GM18867 (cell line): Measurements from ENCODE around the gene TMEM120B.
"Not testable (repeated sequence)": the region's sequence is repeated elsewhere in the genome, so short reads cannot be mapped to it uniquely, and the experiment has no call there.

ENCODE experiments used
- ATAC-seq: cut with Tn5 transposase; IDR thresholded peaks from one replicate; pipeline ENCODE4 v1.9.1; 2021; ENCODE audit warnings: mild to moderate bottlenecking, moderate library complexity; ENCODE audit not compliant: unreplicated experiment

Gene TMEM120B

GRCh38 chr12:121708313-121709063, 4.1 kb upstream of the TMEM120B start:
- no peak for ATAC-seq

DNA sequence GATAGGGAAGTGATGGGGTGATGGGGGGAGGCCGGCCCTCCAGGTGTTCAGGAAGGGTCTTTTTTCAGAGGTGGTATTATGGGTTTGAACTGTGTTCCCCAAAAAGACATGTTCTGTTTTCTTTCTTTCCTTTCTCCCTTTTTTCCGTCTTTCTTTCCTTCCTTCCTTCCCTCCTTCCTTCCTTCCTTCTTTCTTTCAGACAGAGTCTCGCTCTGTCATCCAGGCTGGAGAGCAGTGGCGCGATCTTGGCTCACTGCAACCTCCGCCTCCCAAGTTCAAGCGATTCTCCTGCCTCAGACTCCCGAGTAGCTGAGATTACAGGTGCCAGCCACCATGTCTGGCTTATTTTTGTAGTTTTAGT, 3.5 kb upstream of the TMEM120B start:
- not testable (repeated sequence) for ATAC-seq

GRCh38 chr12:121709478-121709961, 3.0 kb upstream of the TMEM120B start:
- no peak for ATAC-seq

DNA sequence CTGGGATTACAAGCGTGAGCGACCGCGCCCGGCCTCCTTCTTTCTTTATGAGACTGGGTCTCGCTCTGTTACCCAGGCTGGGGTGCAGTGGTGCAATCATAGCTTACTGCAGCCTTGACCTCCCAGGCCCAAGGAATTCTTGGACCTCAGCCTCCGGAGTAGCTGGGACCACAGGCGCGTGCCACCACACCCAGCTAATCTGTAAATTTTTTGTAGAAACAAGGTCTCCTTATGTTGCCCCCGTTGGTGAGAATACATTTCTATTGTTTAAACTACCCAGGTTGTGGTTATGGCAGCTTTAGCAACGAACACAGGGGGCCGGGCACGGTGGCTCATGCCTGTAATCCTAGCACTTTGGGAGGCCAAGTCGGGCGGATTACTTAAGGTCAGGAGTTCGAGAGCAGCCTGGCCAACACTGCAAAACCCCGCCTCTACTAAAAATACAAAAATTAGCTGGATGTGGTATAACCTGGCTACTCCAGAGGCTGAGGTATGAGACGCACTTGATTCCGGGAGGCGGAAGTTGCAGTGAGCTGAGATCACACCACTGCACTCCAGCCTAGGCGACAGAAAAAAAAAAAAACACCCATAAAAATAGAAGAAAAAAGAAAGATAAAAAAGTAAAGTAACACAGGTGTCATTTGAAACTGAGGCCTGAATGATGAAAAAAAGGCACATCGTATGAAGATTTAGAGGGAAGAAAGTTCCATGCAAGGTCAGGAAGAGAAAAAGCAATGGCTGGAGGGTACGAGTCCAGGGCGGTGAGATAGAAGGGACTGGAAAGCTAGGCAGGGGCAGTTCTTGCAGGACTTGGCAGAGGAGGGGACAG, 977 bp upstream of the TMEM120B start:
- ATAC-seq: no peak

- ATAC-seq: peak; percentile 25
These were observed 427 bp upstream of the TMEM120B start for GRCh38 chr12:121712190-121712460.

DNA sequence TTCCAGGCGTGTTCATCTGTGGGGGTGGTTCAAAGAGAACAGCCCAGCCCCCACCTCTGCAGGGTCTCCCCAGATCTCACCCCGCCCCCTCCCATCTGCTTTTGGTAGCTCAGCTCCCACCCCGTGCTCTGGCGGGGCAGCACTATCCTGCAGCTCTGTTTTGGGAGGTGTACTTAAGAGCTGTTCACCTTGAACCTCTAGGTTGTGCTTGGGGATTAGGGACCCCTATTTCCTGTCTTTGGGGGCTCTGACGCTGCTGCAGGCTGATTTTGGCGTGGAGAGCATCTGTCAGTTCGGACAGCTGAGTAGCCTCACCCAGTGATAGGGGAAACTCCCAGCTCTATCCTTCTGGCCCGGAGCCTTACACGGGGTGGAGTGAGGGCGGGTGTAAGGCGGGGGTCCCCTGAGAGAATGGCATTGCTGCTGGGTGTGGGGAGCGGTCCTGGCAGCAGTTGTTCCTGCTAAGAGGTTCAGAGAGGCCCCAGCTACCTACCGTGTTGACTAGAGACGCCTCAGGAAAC, 765 bp downstream of the TMEM120B start:
- no peak for ATAC-seq

- ATAC-seq: no peak
These were observed 1.2 kb downstream of the TMEM120B start for GRCh38 chr12:121713793-121714192.

DNA sequence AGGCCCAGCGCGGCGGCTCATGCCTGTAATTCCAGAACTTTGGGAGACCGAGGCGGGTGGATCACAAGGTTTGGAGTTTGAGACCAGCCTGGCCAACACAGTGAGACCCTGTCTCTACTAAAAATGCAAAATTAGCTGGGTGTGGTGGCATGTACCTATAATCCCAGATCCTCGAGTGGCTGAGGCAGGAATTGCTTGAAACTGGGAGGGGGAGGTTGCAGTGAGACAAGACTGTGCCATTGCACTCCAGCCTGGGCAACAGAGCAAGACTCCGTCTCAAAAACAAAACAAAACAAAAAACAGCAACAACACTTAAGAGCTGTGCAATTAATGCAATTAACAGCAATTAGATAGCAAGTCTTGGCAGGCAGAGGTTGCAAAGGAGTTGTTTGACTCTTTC, 2.5 kb downstream of the TMEM120B start:
- not testable (repeated sequence) for ATAC-seq

- ATAC-seq: no peak
These were observed 3.4 kb downstream of the TMEM120B start for GRCh38 chr12:121715862-121716435.

GRCh38 chr12:121717041-121717699, 4.6 kb downstream of the TMEM120B start:
- no peak for ATAC-seq

DNA sequence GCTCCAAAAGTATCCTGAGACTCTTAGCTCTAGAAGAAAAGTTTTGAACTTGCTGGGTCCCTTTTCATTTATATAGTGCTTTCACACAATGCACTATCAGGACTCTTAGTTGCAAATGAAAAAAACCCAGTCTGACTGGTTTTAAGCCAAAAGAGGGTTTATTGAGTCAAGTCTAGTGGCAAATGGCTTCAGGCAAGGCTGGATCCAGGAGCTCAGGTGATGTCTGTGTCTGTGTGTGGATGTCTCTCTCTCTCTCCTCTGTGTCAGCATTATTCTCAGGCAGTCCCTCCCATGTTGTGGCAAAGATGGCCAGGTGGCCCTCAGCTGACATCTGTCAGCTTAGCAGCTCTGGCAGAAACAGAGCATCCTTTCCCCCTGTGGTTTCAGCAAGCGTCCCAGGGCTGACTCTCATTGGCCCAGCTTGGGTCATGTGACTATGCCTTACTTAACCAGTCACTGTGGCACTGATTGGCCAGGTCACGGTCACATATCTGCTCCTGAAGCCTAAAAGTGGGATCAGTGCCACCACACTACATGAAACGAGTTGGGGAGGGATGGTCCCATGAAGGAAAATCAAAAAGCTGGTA, 6.2 kb downstream of the TMEM120B start:
- ATAC-seq: no peak

DNA sequence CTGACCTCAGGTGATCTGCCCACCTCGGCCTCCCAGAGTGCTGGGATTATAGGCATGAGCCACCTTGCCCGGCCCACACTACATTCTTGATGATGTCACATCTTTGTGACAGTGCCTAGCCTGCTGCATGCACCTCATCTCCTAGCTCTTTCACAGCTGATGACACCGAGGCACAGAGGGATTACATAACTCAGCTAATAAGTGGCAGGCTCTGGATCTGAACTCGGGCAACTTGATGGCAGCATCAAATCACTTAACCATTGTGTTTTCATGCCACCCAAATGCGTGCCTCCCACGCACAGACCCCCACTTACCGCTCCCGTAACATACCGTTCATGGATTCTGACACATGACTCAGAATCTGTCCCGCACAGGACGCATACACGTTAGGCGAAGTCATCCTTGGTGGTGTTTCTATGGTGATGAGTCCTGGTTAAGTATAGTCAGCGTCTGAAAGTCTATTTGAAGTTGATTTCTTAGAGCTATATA, 7.4 kb downstream of the TMEM120B start:
- no peak for ATAC-seq

DNA sequence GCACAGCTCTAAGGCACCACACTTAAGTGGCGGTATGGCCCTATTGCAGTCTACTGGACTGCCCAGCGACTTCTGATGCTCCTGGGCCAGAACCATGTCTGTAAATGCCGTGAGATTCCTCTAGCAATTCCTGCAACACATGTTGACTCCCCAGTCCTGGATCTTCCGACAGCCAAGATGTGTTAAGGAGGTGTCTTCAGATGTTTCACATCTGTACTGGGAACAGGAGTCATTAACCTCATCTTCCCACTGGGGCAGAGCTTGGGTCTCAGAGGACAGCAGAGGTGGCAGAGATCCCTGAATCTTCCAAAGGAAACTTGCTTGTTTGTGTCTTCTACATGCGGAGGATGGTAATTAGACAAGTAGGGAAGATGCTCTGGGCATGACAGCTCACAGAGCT, 8.2 kb downstream of the TMEM120B start:
- no peak for ATAC-seq

GRCh38 chr12:121722511-121722910, 10.0 kb downstream of the TMEM120B start:
- no peak for ATAC-seq

DNA sequence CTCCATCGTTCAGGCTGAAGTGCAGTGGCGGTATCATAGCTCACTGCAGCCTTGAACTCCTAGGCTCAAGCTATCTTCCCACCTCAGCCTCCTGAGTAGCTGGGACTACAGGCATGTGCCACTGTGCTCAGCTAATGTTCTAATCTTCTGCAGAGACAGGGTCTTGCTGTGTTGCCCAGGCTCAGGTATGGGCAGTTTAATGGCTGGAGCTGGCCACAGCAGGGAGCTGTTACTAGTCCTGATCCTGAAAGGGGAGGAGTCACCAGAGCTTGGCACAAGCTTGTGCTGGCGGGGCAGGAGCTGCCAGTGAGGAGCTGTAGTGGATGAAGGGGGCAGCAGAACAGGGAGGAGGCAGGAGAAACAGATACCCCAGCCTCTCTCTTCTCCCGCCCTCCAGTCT, 10.6 kb downstream of the TMEM120B start:
- ATAC-seq: no peak

DNA sequence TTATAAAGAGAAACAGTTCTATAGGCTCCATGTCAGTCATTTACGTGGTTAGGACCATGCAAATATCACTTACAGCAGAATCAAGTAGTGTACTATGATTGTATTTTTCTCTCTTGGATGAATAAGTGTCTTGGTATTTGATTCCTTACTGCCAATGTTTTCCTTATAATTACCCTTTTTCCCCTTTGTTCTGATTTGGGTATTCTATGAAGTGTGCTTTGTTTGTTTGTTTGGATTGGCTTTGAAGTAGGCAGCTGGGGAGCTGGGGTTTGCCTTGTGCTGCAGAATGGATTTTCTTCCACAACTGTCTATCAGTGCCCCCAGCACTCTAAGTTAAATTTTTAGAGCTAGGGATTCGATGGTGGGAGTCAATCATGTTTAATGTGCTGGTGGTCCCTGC, 12.4 kb downstream of the TMEM120B start:
- ATAC-seq: no peak

- ATAC-seq: no peak
These were observed 12.9 kb downstream of the TMEM120B start for GRCh38 chr12:121725423-121725822.

DNA sequence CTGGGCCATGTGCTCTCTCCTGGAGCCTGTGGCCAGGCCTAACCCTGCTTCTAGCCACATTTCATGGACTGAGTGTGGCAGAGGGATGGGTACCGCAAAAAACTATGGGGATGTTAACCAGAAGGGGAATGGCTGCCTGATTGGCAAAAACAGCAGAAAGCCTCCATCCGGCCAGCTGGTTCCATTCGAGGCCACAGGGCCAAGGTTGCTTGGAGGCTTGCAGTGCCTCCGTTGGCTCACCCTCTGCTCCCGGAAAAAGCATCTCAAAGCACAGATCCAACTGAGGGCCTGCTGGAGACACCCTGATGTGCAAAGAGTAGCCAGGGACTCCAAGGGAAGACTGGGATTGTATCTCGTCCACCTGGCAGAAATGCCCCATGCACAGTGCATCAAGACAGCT, 16.5 kb downstream of the TMEM120B start:
- no peak for ATAC-seq

DNA sequence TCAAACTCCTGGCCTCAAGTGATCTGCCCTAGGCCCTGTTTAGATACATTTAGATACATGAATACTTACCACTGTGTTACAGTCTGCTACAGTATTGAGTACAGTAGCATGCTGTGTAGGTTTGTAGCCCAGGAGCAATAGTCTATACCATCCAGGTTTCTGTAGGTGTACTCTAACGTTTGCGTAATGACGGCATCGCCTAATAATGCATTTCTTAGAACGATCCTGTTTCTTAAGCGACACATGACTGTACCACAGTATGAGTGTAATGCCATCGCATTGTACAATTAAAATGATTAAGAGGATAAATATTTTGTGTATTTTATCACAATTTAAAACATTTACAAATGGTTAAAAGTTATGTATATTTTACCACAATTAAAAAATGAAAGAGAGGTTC, 18.9 kb downstream of the TMEM120B start:
- no peak for ATAC-seq

- no peak for ATAC-seq
These were observed 21.3 kb downstream of the TMEM120B start for GRCh38 chr12:121733849-121734248.
